GM23338 (cell line): ENCODE measurements around the gene ZNF638. TPM values are rescaled to one million over a fixed set of nuclear protein-coding genes. Genes with fewer than 3 reads are reported as not detected.

Source experiments
- ATAC-seq: fragments of 200-7000 bp; cut with Tn5 transposase; 3 replicates; pipeline ENCODE4 v1.9.1; 2020
- DNase-seq: peaks from one replicate; pipeline ENCODE4 v3.0.0-alpha.2; 2015; ENCODE audit warnings: low spot score
- H2AFZ ChIP-seq: fragments of 200-600 bp; sonication (generic); 2 replicates; pipeline ENCODE4 v1.8.0; 2016; ENCODE audit warnings: antibody characterized with exemption, mild to moderate bottlenecking, moderate library complexity
- H3F3A ChIP-seq: fragments of 200-600 bp; sonication (generic); replicated peaks from 2 replicates; pipeline ENCODE4 v1.8.0; 2017; ENCODE audit warnings: antibody characterized with exemption, mixed run types, low read depth
- H3K27ac ChIP-seq: fragments of 200-600 bp; sonication (generic); 2 replicates; pipeline ENCODE4 v1.6.1; 2016; ENCODE audit warnings: low read depth
- H3K27me3 ChIP-seq: fragments of 200-600 bp; sonication (generic); 2 replicates; pipeline ENCODE4 v1.8.0; 2016; ENCODE audit warnings: mild to moderate bottlenecking, mixed run types, moderate library complexity; ENCODE audit not compliant: insufficient read depth
- H3K36me3 ChIP-seq: fragments of 200-600 bp; sonication (generic); 2 replicates; pipeline ENCODE4 v1.8.0; 2016; ENCODE audit warnings: mild to moderate bottlenecking; ENCODE audit not compliant: insufficient read depth
- H3K4me1 ChIP-seq: fragments of 200-600 bp; sonication (generic); 2 replicates; pipeline ENCODE4 v1.8.0; 2016; ENCODE audit warnings: mild to moderate bottlenecking, moderate library complexity; ENCODE audit not compliant: insufficient read depth
- H3K4me2 ChIP-seq: fragments of 200-600 bp; sonication (generic); 2 replicates; pipeline ENCODE4 v1.7.1; 2017; ENCODE audit warnings: mixed run types
- H3K4me3 ChIP-seq: fragments of 200-600 bp; sonication (generic); 2 replicates; pipeline ENCODE4 v1.6.1; 2016; ENCODE audit warnings: mixed run types
- H3K79me2 ChIP-seq: fragments of 200-600 bp; sonication (generic); replicated peaks from 2 replicates; pipeline ENCODE4 v1.8.0; 2017; ENCODE audit warnings: mild to moderate bottlenecking; ENCODE audit not compliant: insufficient read depth
- H3K9me2 ChIP-seq: fragments of 200-600 bp; sonication (generic); 2 replicates; pipeline ENCODE4 v1.8.0; 2017; ENCODE audit not compliant: insufficient read depth
- H4K20me1 ChIP-seq: fragments of 200-600 bp; sonication (generic); replicated peaks from 2 replicates; pipeline ENCODE4 v1.8.0; 2017; ENCODE audit warnings: mild to moderate bottlenecking; ENCODE audit not compliant: insufficient read depth
- H3K27ac Mint-ChIP-seq: 2 replicates; pipeline ENCODE4 v1.8.0; 2020; ENCODE audit warnings: inconsistent platforms, mild to moderate bottlenecking, moderate library complexity, mixed read lengths
- H3K27me3 Mint-ChIP-seq: 3 replicates; pipeline ENCODE4 v1.8.0; 2022; ENCODE audit warnings: low read depth, mild to moderate bottlenecking, moderate library complexity, mixed read lengths, inconsistent platforms; ENCODE audit not compliant: insufficient read depth, poor library complexity
- H3K36me3 Mint-ChIP-seq: 3 replicates; pipeline ENCODE4 v1.8.0; 2021; ENCODE audit warnings: low read depth, mild to moderate bottlenecking, inconsistent platforms, moderate library complexity, mixed read lengths
- H3K4me1 Mint-ChIP-seq: 3 replicates; pipeline ENCODE4 v1.8.0; 2020; ENCODE audit warnings: mild to moderate bottlenecking, inconsistent platforms, mixed read lengths
- H3K4me3 Mint-ChIP-seq: 3 replicates; pipeline ENCODE4 v1.8.0; 2021; ENCODE audit warnings: moderate library complexity, mild to moderate bottlenecking, inconsistent platforms, mixed read lengths
- H3K9me3 Mint-ChIP-seq: 3 replicates; pipeline ENCODE4 v1.8.0; 2020; ENCODE audit warnings: moderate library complexity, mild to moderate bottlenecking, inconsistent platforms, mixed read lengths
- CREB1 ChIP-seq: fragments of 250-450 bp; sonication (Bioruptor Pico); IDR thresholded peaks from 2 replicates; pipeline ENCODE4 v1.5.0; 2020; ENCODE audit warnings: low read depth, mild to moderate bottlenecking, moderate library complexity
- ETS1 ChIP-seq: IDR thresholded peaks from 2 replicates; pipeline ENCODE4 v1.6.1; 2016; ENCODE audit warnings: antibody characterized with exemption
- EZH2 ChIP-seq: fragments of 200-600 bp; sonication (generic); IDR thresholded peaks from one replicate; pipeline ENCODE4 v1.8.0; 2017; ENCODE audit warnings: antibody characterized with exemption, mild to moderate bottlenecking, low read depth; ENCODE audit not compliant: unreplicated experiment
- EZH2phosphoT487 ChIP-seq: fragments of 200-600 bp; sonication (generic); IDR thresholded peaks from one replicate; pipeline ENCODE4 v1.8.1; 2018; ENCODE audit warnings: antibody characterized with exemption; ENCODE audit not compliant: unreplicated experiment
- JUNB ChIP-seq: IDR thresholded peaks from one replicate; pipeline ENCODE4 v1.6.1; 2016; ENCODE audit warnings: antibody characterized with exemption; ENCODE audit not compliant: unreplicated experiment
- NANOG ChIP-seq: IDR thresholded peaks from 2 replicates; pipeline ENCODE4 v1.6.1; 2016; ENCODE audit warnings: antibody characterized with exemption, borderline replicate concordance
- POLR2AphosphoS5 ChIP-seq: IDR thresholded peaks from 2 replicates; pipeline ENCODE4 v1.6.1; 2016; ENCODE audit warnings: antibody characterized with exemption, low read depth
- STAT1 ChIP-seq: IDR thresholded peaks from one replicate; pipeline ENCODE4 v1.6.1; 2016; ENCODE audit warnings: antibody characterized with exemption; ENCODE audit not compliant: unreplicated experiment
- ZNF114 ChIP-seq: fragments of 250-450 bp; sonication (Bioruptor Pico); IDR thresholded peaks from 2 replicates; pipeline ENCODE4 v1.5.0; 2020; ENCODE audit warnings: mild to moderate bottlenecking, moderate library complexity
- ZNF331 ChIP-seq: fragments of 250-450 bp; sonication (Bioruptor Pico); IDR thresholded peaks from 2 replicates; pipeline ENCODE4 v1.5.0; 2020; ENCODE audit warnings: low read depth, mild to moderate bottlenecking, moderate library complexity
- polyA plus RNA-seq: library from polyadenylated mRNA; unstranded; fragments of >200 nt; fragmentation: Nextera tagmentation; extraction: Ambion mirVana; gene quantifications from 2 replicates; pipeline ENCODE4 v1.2.1, GENCODE V29; 2016
- total RNA-seq: library from RNA; depleted of rRNA; stranded (reverse); fragments of >200 nt; shearing (Covaris generic); gene quantifications from 2 replicates; pipeline ENCODE4 v1.2.3, GENCODE V29; 2014
- TF ChIP-seq, protein P1 (sequence below): IDR thresholded peaks from one replicate; pipeline ENCODE4 v1.6.1; 2018; ENCODE audit warnings: antibody characterized with exemption; ENCODE audit not compliant: unreplicated experiment
- TF ChIP-seq, protein P2 (sequence below), 2 experiments: fragments of 200-600 bp in 1 of 2; sonication (generic) in 1 of 2; conservative IDR thresholded peaks; 2 replicates each; pipeline versions ENCODE4 v1.5.1 to v1.6.1; 2016 to 2017; ENCODE audit warnings: antibody characterized with exemption in 2 of 2, low read depth in 2 of 2, mild to moderate bottlenecking in 2 of 2, moderate library complexity in 1 of 2
- TF ChIP-seq, protein P3 (sequence below): fragments of 250-450 bp; sonication (Bioruptor Pico); IDR thresholded peaks from 2 replicates; pipeline ENCODE4 v1.5.0; 2020; ENCODE audit warnings: mild to moderate bottlenecking, moderate library complexity

The ZNF638 gene
- total and polyA plus RNA-seq, 2 experiments from 2014 or later = 185 to 190 TPM

DNA sequence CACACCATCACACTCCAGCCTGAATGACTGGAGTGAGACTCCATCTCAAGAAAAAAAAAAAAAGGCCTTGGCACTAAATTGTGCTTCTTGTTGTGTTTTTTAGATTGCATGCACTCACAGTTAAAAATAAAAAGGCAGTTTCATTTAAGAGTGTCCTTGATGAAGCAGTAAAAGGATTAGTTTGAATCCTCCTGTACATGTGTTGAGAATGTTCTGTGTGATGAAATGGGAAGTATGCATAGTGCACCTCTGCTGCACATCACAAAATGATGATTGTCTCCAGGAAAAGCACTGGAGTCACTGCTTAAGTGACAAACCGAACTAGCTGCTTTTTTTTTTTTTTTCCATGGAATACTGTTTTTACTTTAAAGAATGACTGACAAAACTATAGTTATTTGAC is 144.9 kb downstream of the ZNF638 start:
- Mint-ChIP-seq H3K27me3 (peaks cover 5% of the 10 kb centered on the region), H3K36me3 (peaks cover 3% of the 10 kb centered on the region; the same call in 2 of the 3 replicates), H3K27ac (no peak overlapping the region), H3K9me3 (0 out of 3 replicates have a peak, but pooled peaks cover 3% of the 10 kb centered on the region), H3K4me1 (peaks cover 18% of the 10 kb centered on the region; the same call in 2 of the 3 replicates), H3K4me3 (no peak overlapping the region)
- TF ChIP-seq CREB1 (CRISPR knock-in tag) (no peak), JUNB (no peak), NANOG (no peak), POLR2AphosphoS5 (no peak), ZNF114 (no peak), EZH2 (no peak), EZH2phosphoT487 (no peak), ETS1 (no peak), ZNF331 (CRISPR knock-in tag) (no peak), STAT1 (no peak)
- TF ChIP-seq, protein P1, sequence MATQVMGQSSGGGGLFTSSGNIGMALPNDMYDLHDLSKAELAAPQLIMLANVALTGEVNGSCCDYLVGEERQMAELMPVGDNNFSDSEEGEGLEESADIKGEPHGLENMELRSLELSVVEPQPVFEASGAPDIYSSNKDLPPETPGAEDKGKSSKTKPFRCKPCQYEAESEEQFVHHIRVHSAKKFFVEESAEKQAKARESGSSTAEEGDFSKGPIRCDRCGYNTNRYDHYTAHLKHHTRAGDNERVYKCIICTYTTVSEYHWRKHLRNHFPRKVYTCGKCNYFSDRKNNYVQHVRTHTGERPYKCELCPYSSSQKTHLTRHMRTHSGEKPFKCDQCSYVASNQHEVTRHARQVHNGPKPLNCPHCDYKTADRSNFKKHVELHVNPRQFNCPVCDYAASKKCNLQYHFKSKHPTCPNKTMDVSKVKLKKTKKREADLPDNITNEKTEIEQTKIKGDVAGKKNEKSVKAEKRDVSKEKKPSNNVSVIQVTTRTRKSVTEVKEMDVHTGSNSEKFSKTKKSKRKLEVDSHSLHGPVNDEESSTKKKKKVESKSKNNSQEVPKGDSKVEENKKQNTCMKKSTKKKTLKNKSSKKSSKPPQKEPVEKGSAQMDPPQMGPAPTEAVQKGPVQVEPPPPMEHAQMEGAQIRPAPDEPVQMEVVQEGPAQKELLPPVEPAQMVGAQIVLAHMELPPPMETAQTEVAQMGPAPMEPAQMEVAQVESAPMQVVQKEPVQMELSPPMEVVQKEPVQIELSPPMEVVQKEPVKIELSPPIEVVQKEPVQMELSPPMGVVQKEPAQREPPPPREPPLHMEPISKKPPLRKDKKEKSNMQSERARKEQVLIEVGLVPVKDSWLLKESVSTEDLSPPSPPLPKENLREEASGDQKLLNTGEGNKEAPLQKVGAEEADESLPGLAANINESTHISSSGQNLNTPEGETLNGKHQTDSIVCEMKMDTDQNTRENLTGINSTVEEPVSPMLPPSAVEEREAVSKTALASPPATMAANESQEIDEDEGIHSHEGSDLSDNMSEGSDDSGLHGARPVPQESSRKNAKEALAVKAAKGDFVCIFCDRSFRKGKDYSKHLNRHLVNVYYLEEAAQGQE = no peak
- TF ChIP-seq, protein P2, sequence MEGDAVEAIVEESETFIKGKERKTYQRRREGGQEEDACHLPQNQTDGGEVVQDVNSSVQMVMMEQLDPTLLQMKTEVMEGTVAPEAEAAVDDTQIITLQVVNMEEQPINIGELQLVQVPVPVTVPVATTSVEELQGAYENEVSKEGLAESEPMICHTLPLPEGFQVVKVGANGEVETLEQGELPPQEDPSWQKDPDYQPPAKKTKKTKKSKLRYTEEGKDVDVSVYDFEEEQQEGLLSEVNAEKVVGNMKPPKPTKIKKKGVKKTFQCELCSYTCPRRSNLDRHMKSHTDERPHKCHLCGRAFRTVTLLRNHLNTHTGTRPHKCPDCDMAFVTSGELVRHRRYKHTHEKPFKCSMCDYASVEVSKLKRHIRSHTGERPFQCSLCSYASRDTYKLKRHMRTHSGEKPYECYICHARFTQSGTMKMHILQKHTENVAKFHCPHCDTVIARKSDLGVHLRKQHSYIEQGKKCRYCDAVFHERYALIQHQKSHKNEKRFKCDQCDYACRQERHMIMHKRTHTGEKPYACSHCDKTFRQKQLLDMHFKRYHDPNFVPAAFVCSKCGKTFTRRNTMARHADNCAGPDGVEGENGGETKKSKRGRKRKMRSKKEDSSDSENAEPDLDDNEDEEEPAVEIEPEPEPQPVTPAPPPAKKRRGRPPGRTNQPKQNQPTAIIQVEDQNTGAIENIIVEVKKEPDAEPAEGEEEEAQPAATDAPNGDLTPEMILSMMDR (conservative IDR thresholded peaks at IDR 0.05; ENCODE audit: low read depth in 2 of 2) = no peak
- TF ChIP-seq, protein P3, sequence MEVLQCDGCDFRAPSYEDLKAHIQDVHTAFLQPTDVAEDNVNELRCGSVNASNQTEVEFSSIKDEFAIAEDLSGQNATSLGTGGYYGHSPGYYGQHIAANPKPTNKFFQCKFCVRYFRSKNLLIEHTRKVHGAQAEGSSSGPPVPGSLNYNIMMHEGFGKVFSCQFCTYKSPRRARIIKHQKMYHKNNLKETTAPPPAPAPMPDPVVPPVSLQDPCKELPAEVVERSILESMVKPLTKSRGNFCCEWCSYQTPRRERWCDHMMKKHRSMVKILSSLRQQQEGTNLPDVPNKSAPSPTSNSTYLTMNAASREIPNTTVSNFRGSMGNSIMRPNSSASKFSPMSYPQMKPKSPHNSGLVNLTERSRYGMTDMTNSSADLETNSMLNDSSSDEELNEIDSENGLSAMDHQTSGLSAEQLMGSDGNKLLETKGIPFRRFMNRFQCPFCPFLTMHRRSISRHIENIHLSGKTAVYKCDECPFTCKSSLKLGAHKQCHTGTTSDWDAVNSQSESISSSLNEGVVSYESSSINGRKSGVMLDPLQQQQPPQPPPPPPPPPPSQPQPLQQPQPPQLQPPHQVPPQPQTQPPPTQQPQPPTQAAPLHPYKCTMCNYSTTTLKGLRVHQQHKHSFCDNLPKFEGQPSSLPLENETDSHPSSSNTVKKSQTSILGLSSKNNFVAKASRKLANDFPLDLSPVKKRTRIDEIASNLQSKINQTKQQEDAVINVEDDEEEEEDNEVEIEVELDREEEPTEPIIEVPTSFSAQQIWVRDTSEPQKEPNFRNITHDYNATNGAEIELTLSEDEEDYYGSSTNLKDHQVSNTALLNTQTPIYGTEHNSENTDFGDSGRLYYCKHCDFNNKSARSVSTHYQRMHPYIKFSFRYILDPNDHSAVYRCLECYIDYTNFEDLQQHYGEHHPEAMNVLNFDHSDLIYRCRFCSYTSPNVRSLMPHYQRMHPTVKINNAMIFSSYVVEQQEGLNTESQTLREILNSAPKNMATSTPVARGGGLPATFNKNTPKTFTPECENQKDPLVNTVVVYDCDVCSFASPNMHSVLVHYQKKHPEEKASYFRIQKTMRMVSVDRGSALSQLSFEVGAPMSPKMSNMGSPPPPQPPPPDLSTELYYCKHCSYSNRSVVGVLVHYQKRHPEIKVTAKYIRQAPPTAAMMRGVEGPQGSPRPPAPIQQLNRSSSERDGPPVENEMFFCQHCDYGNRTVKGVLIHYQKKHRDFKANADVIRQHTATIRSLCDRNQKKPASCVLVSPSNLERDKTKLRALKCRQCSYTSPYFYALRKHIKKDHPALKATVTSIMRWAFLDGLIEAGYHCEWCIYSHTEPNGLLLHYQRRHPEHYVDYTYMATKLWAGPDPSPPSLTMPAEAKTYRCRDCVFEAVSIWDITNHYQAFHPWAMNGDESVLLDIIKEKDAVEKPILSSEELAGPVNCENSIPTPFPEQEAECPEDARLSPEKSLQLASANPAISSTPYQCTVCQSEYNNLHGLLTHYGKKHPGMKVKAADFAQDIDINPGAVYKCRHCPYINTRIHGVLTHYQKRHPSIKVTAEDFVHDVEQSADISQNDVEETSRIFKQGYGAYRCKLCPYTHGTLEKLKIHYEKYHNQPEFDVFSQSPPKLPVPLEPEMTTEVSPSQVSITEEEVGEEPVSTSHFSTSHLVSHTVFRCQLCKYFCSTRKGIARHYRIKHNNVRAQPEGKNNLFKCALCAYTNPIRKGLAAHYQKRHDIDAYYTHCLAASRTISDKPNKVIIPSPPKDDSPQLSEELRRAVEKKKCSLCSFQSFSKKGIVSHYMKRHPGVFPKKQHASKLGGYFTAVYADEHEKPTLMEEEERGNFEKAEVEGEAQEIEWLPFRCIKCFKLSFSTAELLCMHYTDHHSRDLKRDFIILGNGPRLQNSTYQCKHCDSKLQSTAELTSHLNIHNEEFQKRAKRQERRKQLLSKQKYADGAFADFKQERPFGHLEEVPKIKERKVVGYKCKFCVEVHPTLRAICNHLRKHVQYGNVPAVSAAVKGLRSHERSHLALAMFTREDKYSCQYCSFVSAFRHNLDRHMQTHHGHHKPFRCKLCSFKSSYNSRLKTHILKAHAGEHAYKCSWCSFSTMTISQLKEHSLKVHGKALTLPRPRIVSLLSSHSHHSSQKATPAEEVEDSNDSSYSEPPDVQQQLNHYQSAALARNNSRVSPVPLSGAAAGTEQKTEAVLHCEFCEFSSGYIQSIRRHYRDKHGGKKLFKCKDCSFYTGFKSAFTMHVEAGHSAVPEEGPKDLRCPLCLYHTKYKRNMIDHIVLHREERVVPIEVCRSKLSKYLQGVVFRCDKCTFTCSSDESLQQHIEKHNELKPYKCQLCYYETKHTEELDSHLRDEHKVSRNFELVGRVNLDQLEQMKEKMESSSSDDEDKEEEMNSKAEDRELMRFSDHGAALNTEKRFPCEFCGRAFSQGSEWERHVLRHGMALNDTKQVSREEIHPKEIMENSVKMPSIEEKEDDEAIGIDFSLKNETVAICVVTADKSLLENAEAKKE = no peak
- H3K9me2 ChIP-seq = no peaks in the 10 kb centered on the region
- no peaks in the 10 kb centered on the region for H4K20me1 ChIP-seq
- H3F3A ChIP-seq = no peaks in the 10 kb centered on the region
- H3K4me1 ChIP-seq = no peaks in the 10 kb centered on the region
- H3K27me3 ChIP-seq = no peaks in the 10 kb centered on the region
- H3K79me2 ChIP-seq = no peaks in the 10 kb centered on the region
- H3K4me3 ChIP-seq = no peak overlapping the region
- no peaks in the 10 kb centered on the region for H3K36me3 ChIP-seq
- H3K4me2 ChIP-seq = no peak overlapping the region
- no peak overlapping the region for H2AFZ ChIP-seq
- H3K27ac ChIP-seq = no peak overlapping the region
- ATAC-seq (no peak), DNase-seq (no peak)
